MCF 10A (cell line): Measurements from ENCODE around the gene TMEM217. TPM values are rescaled to one million over a fixed set of nuclear protein-coding genes. Genes with fewer than 3 reads are reported as not detected.

Experiments
- BruUV-seq: library from RNA; stranded (reverse); fragments of 400-500 nt; replicated peaks from 2 replicates; lab custom pipeline; 2021; lab: Mats Ljungman, UMichigan
- CTCF ChIA-PET: fragments of 300-600 bp; sonication (Branson Sonifier 250); formaldehyde crosslinking; extraction: SDS; loops from one replicate; lab custom pipeline; 2021; ENCODE audit warnings: antibody characterized with exemption, inconsistent platforms; lab: Yijun Ruan, JAX
- POLR2A ChIA-PET: fragments of 300-600, 350-650 bp; sonication (Branson Sonifier 250); formaldehyde crosslinking; extraction: SDS; loops from one replicate; lab custom pipeline; 2020; ENCODE audit warnings: antibody characterized with exemption, inconsistent platforms; lab: Yijun Ruan, JAX
- DNase-seq: peaks from one replicate; pipeline ENCODE4 v3.0.0-alpha.2; 2018; ENCODE audit not compliant: unreplicated experiment
- H3K27ac Mint-ChIP-seq: one replicate; pipeline ENCODE4 v1.8.0; 2022; ENCODE audit warnings: mild to moderate bottlenecking, low read depth, mixed read lengths; ENCODE audit not compliant: unreplicated experiment
- H3K27me3 Mint-ChIP-seq: one replicate; pipeline ENCODE4 v1.8.0; 2022; ENCODE audit warnings: mixed read lengths; ENCODE audit not compliant: insufficient read depth, unreplicated experiment
- H3K36me3 Mint-ChIP-seq: one replicate; pipeline ENCODE4 v1.8.0; 2022; ENCODE audit warnings: mild to moderate bottlenecking, moderate library complexity, mixed read lengths; ENCODE audit not compliant: insufficient read depth, unreplicated experiment
- H3K4me1 Mint-ChIP-seq: one replicate; pipeline ENCODE4 v1.8.0; 2022; ENCODE audit warnings: mixed read lengths; ENCODE audit not compliant: insufficient read depth, unreplicated experiment
- H3K4me3 Mint-ChIP-seq: one replicate; pipeline ENCODE4 v1.8.0; 2022; ENCODE audit warnings: mild to moderate bottlenecking, moderate library complexity, mixed read lengths; ENCODE audit not compliant: unreplicated experiment
- H3K9me3 Mint-ChIP-seq: one replicate; pipeline ENCODE4 v1.8.0; 2022; ENCODE audit warnings: mixed read lengths; ENCODE audit not compliant: unreplicated experiment
- CTCF ChIP-seq: fragments of 200-600 bp; IDR thresholded peaks from one replicate; pipeline ENCODE4 v1.8.0; 2022; ENCODE audit warnings: antibody characterized with exemption, mild to moderate bottlenecking; ENCODE audit not compliant: unreplicated experiment
- intact Hi-C: fragments of 100-400 bp; cut with micrococcal nuclease; formaldehyde crosslinking; loops from 2 replicates; pipeline ENCODE4 v1.14.1; 2022
- total RNA-seq: library from RNA; stranded (reverse); gene quantifications from 2 replicates; pipeline ENCODE4 v1.2.3, GENCODE V29; 2022

Gene TMEM217
- total RNA-seq, 1 experiment from 2014 or later: 3.2 TPM

- Mint-ChIP-seq H3K9me3 (no peaks in the 10 kb centered on the region), H3K4me3 (no peak overlapping the region), H3K4me1 (peaks cover 2% of the 10 kb centered on the region), H3K36me3 (peaks cover 31% of the 10 kb centered on the region), H3K27me3 (no peaks in the 10 kb centered on the region), H3K27ac (no peak overlapping the region)
- TF ChIP-seq CTCF: no peak
- BruUV-seq: no TSS peak
- POLR2A ChIA-PET: interaction anchor here (0.6 kb wide), 1 partner anchor 1545 kb away, joined by 3 read pairs; no protein-coding TSS in a partner anchor
- intact Hi-C loops: no loop called here
- CTCF ChIA-PET: interaction anchor here (0.7 to 10.9 kb wide), 9 partner anchors 12 to 492 kb away, joined by 3 to 359 read pairs (median 4); no protein-coding TSS in a partner anchor
- DNase-seq: no peak
Measured at GRCh38 chr6:37177077-37177934, 80.6 kb downstream of the TMEM217 start.

- CTCF ChIA-PET: interaction anchor here (0.6 to 10.9 kb wide), 7 partner anchors 33 to 416 kb away, joined by 3 to 359 read pairs (median 4); no protein-coding TSS in a partner anchor
Measured at GRCh38 chr6:37176268-37177076, 81.5 kb downstream of the TMEM217 start.

GRCh38 chr6:37175332-37176267 is 82.3 kb downstream of the TMEM217 start:
- peaks cover 34% of the 10 kb centered on the region for H3K36me3 Mint-ChIP-seq
- DNase-seq: no peak
- ChIA-PET POLR2A (interaction anchor here (7.9 kb wide), 1 partner anchor 155 kb away, joined by 117 read pairs; no protein-coding TSS in a partner anchor), CTCF (interaction anchor here (0.6 to 10.9 kb wide), 5 partner anchors 29 to 415 kb away, joined by 3 to 359 read pairs (median 4); no protein-coding TSS in a partner anchor)
- H3K27me3 Mint-ChIP-seq: no peaks in the 10 kb centered on the region
- no TSS peak for BruUV-seq
- H3K4me3 Mint-ChIP-seq: no peak overlapping the region
- no peaks in the 10 kb centered on the region for H3K9me3 Mint-ChIP-seq
- no peak for TF ChIP-seq CTCF
- no peak overlapping the region for H3K27ac Mint-ChIP-seq
- intact Hi-C loops: no loop called here
- peaks cover 10% of the 10 kb centered on the region for H3K4me1 Mint-ChIP-seq

More at GRCh38 chr6:37176268-37177076, 81.5 kb downstream of the TMEM217 start:
- DNase-seq: no peak
- H3K4me3 Mint-ChIP-seq: no peak overlapping the region
- H3K27ac Mint-ChIP-seq: no peak overlapping the region
- peaks cover 34% of the 10 kb centered on the region for H3K36me3 Mint-ChIP-seq
- no TSS peak for BruUV-seq
- no peaks in the 10 kb centered on the region for H3K27me3 Mint-ChIP-seq
- TF ChIP-seq CTCF: no peak
- H3K4me1 Mint-ChIP-seq: peaks cover 10% of the 10 kb centered on the region
- no peaks in the 10 kb centered on the region for H3K9me3 Mint-ChIP-seq
- intact Hi-C loops: no loop called here
- POLR2A ChIA-PET: interaction anchor here (0.6 kb wide), 1 partner anchor 1544 kb away, joined by 3 read pairs; no protein-coding TSS in a partner anchor
